Vagina (tissue), 2 donors: Measurements from ENCODE around the gene BUB3.

Source experiments
- POLR2AphosphoS5 ChIP-seq, 2 donors: sonication (generic); formaldehyde crosslinking; IDR thresholded peaks; one replicate each; pipeline ENCODE4 v1.9.0; 2017; ENCODE audit warnings: antibody characterized with exemption in 2 of 2, mild to moderate bottlenecking in 2 of 2, low read depth in 1 of 2; ENCODE audit not compliant: insufficient read depth in 1 of 2
- TF ChIP-seq, protein P1 (sequence below), 3 experiments: fragments of 450-650 bp in 2 of 3; fragments of 200-600 bp in 1 of 3; sonication (generic) in 1 of 3; IDR thresholded peaks; one replicate each; pipeline ENCODE4 v1.5.1; 2017 to 2019; ENCODE audit warnings: antibody characterized with exemption in 3 of 3, mild to moderate bottlenecking in 2 of 3, moderate library complexity in 2 of 3

DNA sequence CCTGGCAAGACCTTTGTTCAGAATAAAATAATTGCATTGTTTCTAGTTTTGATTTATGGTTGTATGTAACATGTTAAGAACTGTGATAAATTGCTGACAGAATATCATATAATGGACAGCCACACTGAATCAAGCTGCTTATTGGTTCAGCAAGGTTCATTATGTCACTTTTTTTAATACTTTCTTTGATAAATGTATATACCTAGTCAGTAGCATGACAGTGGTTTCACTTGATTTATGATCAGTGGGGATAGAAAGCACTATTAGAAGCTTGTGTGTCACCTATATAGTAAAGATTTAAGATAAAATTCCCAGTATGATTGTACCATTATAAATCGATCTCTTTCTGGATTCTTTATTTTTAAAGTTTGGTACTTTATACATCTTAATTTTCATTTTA lies 4.5 kb downstream of the BUB3 start:
- TF ChIP-seq, protein P1, sequence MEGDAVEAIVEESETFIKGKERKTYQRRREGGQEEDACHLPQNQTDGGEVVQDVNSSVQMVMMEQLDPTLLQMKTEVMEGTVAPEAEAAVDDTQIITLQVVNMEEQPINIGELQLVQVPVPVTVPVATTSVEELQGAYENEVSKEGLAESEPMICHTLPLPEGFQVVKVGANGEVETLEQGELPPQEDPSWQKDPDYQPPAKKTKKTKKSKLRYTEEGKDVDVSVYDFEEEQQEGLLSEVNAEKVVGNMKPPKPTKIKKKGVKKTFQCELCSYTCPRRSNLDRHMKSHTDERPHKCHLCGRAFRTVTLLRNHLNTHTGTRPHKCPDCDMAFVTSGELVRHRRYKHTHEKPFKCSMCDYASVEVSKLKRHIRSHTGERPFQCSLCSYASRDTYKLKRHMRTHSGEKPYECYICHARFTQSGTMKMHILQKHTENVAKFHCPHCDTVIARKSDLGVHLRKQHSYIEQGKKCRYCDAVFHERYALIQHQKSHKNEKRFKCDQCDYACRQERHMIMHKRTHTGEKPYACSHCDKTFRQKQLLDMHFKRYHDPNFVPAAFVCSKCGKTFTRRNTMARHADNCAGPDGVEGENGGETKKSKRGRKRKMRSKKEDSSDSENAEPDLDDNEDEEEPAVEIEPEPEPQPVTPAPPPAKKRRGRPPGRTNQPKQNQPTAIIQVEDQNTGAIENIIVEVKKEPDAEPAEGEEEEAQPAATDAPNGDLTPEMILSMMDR (IDR thresholded peaks at IDR 0.05), result no peak
- no peak for TF ChIP-seq POLR2AphosphoS5 (IDR thresholded peaks at IDR 0.05; ENCODE audit: insufficient read depth in 1 of 2, low read depth in 1 of 2)
